ENCODE data around the gene COG5. TPM values are rescaled to one million over a fixed set of nuclear protein-coding genes. Genes with fewer than 3 reads are reported as not detected.

The COG5 gene
- total and polyA plus RNA-seq, 2 of the 4 experiments (the other 2 are of a cell fraction): 18.5 to 27.4 TPM

DNA sequence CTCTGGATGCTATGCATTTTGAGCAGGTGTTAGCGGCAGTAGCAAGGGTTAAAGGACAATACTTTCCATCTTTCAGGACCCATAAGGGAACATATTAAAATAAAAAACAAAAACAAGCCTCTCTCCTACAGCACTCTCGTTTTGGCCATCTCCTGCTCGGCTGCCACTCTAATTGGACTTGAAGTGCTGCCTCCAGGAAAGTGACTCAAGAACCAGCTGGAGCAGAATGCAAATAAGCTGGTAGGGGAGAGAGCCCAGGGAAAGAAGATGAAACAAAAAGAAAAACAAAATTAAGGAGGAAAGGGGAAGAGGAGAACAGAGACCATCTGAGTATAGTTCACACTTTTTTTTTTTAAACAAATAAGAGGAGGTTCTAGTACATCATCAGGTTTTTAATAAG lies 329.3 kb downstream of the COG5 start:
- intact Hi-C loops (cut with micrococcal nuclease): no loop called here
- BruUV-seq (replicated peaks): no TSS peak
- POLR2A ChIA-PET (ENCODE audit: unreplicated experiment): no interaction called here

More for the DNA sequence above, 329.3 kb downstream of the COG5 start:
- CTCF ChIA-PET: no interaction called here
- no peak overlapping the region for H3K4me2 ChIP-seq (ENCODE audit: low read depth, low read length)
- dilution Hi-C loops (cut with HindIII; ENCODE audit: low sequenced_read_pairs, unreplicated experiment) (no loop called here), in situ Hi-C loops (cut with MboI; ENCODE audit: low sequenced_read_pairs) (no loop called here)
- no peaks in the 10 kb centered on the region for H3K9me3 ChIP-seq (ENCODE audit: control insufficient read depth, insufficient read depth, low read length)
- WGBS, 2 experiments (ENCODE audit: extremely low coverage in 2 of 2, insufficient read length in 1 of 2): no CpG with 5 or more reads among the region's 3 CpGs
- TF ChIP-seq, protein P1, sequence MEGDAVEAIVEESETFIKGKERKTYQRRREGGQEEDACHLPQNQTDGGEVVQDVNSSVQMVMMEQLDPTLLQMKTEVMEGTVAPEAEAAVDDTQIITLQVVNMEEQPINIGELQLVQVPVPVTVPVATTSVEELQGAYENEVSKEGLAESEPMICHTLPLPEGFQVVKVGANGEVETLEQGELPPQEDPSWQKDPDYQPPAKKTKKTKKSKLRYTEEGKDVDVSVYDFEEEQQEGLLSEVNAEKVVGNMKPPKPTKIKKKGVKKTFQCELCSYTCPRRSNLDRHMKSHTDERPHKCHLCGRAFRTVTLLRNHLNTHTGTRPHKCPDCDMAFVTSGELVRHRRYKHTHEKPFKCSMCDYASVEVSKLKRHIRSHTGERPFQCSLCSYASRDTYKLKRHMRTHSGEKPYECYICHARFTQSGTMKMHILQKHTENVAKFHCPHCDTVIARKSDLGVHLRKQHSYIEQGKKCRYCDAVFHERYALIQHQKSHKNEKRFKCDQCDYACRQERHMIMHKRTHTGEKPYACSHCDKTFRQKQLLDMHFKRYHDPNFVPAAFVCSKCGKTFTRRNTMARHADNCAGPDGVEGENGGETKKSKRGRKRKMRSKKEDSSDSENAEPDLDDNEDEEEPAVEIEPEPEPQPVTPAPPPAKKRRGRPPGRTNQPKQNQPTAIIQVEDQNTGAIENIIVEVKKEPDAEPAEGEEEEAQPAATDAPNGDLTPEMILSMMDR (conservative IDR thresholded peaks at IDR 0.05; ENCODE audit: low read depth, low read length): no peak
- TF ChIP-seq FOS (IDR thresholded peaks at IDR 0.05; ENCODE audit: low read depth, low read length): no peak
- no peak for TF ChIP-seq SMC3 (IDR thresholded peaks at IDR 0.05; ENCODE audit: low read depth, low read length)
- TF ChIP-seq, protein P2, sequence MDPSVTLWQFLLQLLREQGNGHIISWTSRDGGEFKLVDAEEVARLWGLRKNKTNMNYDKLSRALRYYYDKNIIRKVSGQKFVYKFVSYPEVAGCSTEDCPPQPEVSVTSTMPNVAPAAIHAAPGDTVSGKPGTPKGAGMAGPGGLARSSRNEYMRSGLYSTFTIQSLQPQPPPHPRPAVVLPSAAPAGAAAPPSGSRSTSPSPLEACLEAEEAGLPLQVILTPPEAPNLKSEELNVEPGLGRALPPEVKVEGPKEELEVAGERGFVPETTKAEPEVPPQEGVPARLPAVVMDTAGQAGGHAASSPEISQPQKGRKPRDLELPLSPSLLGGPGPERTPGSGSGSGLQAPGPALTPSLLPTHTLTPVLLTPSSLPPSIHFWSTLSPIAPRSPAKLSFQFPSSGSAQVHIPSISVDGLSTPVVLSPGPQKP (IDR thresholded peaks at IDR 0.05; ENCODE audit: borderline replicate concordance, low read depth, low read length): no peak
- no peak for TF ChIP-seq CEBPB (IDR thresholded peaks at IDR 0.05; ENCODE audit: low read depth, low read length)
- TF ChIP-seq POLR2A (IDR thresholded peaks at IDR 0.05; ENCODE audit: low read depth, low read length): no peak
- TF ChIP-seq RFX5 (IDR thresholded peaks at IDR 0.05; ENCODE audit: low read depth, low read length): no peak
- no peak for TF ChIP-seq CHD1 (IDR thresholded peaks at IDR 0.05; ENCODE audit: low read depth, low read length)
- no peak for TF ChIP-seq MAZ (IDR thresholded peaks at IDR 0.05; ENCODE audit: borderline replicate concordance, low read depth, low read length)
- no peak for TF ChIP-seq RCOR1 (IDR thresholded peaks at IDR 0.05; ENCODE audit: insufficient replicate concordance, low read length)
- TF ChIP-seq, protein P3, sequence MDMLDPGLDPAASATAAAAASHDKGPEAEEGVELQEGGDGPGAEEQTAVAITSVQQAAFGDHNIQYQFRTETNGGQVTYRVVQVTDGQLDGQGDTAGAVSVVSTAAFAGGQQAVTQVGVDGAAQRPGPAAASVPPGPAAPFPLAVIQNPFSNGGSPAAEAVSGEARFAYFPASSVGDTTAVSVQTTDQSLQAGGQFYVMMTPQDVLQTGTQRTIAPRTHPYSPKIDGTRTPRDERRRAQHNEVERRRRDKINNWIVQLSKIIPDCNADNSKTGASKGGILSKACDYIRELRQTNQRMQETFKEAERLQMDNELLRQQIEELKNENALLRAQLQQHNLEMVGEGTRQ (IDR thresholded peaks at IDR 0.05; ENCODE audit: low read depth, low read length): no peak
- TF ChIP-seq MAFK (IDR thresholded peaks at IDR 0.05; ENCODE audit: low read depth, low read length): no peak
- TF ChIP-seq NFE2L2 (IDR thresholded peaks at IDR 0.05; ENCODE audit: low read depth, low read length): no peak
- no peak for TF ChIP-seq RAD21 (IDR thresholded peaks at IDR 0.05; ENCODE audit: low read length)
- no peak for TF ChIP-seq BHLHE40 (IDR thresholded peaks at IDR 0.05; ENCODE audit: low read depth, low read length)
- no peak for TF ChIP-seq MXI1 (IDR thresholded peaks at IDR 0.05; ENCODE audit: borderline replicate concordance, low read depth, low read length)
- H2AFZ ChIP-seq (replicated peaks; ENCODE audit: low read length, poor library complexity): no peak overlapping the region
- H3K23ac ChIP-seq (ENCODE audit: low read depth, low read length): no peak overlapping the region
- no peak overlapping the region for H2BK15ac ChIP-seq (ENCODE audit: low read depth, low read length)
- no peak overlapping the region for H2BK5ac ChIP-seq (ENCODE audit: low read depth, low read length, poor library complexity, severe bottlenecking)
- no peak overlapping the region for H3K27ac ChIP-seq (ENCODE audit: insufficient read depth, low read length)
- H3K4ac ChIP-seq (ENCODE audit: low read depth, low read length): no peak overlapping the region
- ATAC-seq (ENCODE audit: low read depth) (no peak), DNase-seq (no peak)
- H3K79me1 ChIP-seq (ENCODE audit: low read depth in 1 of 2, low read length in 2 of 2): no peaks in the 10 kb centered on the region
- H3K9ac ChIP-seq (ENCODE audit: low read depth, low read length): no peak overlapping the region
- no peak overlapping the region for H2BK20ac ChIP-seq (ENCODE audit: low read depth, low read length)
- H3K14ac ChIP-seq (replicated peaks; ENCODE audit: low read depth, low read length): no peak overlapping the region
- H4K5ac ChIP-seq (ENCODE audit: low read depth, low read length): no peak overlapping the region
- no peak overlapping the region for H3K56ac ChIP-seq (ENCODE audit: extremely low read depth, insufficient read depth, low read length)
- H4K20me1 ChIP-seq (ENCODE audit: insufficient read depth, low read length): no peaks in the 10 kb centered on the region
- H3K27me3 ChIP-seq (ENCODE audit: control insufficient read depth, insufficient read depth, low read length): no peaks in the 10 kb centered on the region
- H4K8ac ChIP-seq (ENCODE audit: low read depth in 2 of 2, low read length in 2 of 2): no peak overlapping the region
- H3K4me3 ChIP-seq (ENCODE audit: insufficient read depth, low read depth, low read length): no peak overlapping the region
- no peak overlapping the region for H2AK5ac ChIP-seq (ENCODE audit: low read depth, low read length)
- no peak overlapping the region for H2BK120ac ChIP-seq (ENCODE audit: low read depth, low read length)
- no peak overlapping the region for H2AK9ac ChIP-seq (replicated peaks; ENCODE audit: low read depth, low read length, poor library complexity)
- peaks cover 3% of the 10 kb centered on the region; the same call in 1 of the 2 replicates for H3K9me1 ChIP-seq (ENCODE audit: insufficient read depth, low read length)
- peaks cover 3% of the 10 kb centered on the region; the same call in 1 of the 2 replicates for H3K4me1 ChIP-seq (ENCODE audit: control insufficient read depth, insufficient read depth, low read length)
- no peaks in the 10 kb centered on the region for H3K36me3 ChIP-seq (ENCODE audit: control insufficient read depth, insufficient read depth, low read length)
- no peak overlapping the region for H3K18ac ChIP-seq (ENCODE audit: low read depth, low read length)
- no peak overlapping the region for H4K91ac ChIP-seq (ENCODE audit: insufficient read depth, low read depth, low read length)

All from IMR-90 (cell line).